Measurements from ENCODE around the gene APBA2.

APBA2 gene

DNA sequence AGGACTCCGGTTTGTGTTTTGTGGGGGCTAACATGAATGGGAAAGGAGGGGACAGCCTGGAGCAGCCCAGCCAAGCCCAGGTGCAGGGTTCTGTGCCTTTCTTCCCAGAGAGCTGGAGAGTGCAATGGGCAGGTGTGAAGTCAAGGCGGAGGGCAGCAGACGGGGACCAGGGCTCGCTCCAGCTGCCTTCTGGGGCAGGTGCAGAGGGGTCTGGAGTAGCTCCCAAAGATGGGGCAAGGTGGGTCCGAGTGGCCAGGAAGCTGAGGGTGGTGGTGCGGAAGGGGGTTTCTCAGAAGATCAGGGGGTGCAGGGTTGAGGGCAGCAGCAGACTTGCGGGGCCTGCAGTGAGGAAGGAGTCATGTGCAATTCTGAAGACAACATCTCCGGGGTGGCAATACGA is 225.0 kb downstream of the APBA2 start:
- no peak for DNase-seq

DNA sequence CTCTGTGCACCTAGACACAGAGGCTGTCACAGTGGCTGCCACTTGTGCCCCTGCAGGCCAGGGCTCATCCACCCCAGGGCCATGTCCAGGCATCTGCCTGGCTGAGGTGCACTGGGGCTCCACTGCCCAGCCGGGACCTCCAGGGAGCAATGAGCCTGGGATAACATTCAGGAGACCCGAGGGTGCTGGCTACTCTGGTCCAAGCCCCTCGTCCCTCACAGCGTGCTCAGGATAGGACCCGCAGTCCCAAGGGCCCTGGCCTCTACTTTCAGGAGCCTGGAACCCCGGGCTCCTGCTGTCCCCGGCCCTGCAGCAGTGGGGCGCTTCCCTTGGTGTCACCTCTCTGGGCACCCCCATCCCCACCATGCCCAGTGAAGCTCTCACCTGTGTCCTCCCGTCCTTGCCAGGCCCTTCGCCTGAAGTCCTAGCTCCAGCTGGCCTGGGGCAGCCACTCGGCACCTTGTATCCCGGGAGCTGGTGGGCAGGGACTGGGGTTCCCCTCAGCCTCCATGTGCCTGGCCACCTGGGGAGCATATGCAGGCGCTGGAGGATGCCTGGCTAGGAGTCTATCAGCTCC is 226.0 kb downstream of the APBA2 start:
- no peak for DNase-seq

DNA sequence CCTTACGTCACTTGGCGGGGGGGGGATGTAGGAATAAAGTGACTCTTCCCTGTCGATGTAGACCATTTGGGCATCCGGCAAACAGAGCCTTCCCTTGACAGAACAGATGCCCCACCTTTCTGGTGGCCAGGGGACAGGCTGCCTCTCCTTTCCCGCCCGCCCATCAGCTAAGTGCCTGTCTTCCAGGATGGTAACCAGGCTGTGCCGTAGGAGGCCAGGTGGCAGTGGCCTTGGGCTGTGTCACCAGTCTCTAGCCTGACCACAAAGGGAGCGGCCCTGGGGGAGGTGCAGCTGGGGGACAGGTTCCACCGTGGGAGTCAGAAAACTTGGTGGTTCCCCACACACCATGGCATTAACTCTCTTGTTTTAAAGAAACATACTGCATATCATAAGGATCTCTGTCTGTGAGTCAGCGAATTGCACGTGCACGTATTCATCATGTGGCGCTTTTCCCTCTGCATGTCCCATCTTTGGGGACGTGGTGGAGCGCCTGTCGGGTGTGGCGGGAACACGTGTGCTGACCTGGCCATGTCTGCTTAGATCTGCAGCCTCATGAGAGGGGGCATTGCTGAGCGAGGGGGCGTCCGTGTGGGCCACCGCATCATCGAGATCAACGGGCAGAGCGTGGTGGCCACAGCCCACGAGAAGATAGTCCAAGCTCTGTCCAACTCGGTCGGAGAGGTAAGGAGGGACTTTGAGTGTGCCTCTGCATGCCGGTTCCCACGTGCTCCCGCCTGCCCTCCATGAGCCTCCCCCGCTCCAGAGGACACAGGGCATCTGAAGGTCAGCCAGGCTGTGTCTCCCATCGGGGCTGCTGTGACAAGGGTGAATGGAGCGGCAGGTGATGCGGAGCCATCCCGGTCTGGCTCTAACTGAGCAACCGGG is 227.8 kb downstream of the APBA2 start:
- no peak for DNase-seq

DNA sequence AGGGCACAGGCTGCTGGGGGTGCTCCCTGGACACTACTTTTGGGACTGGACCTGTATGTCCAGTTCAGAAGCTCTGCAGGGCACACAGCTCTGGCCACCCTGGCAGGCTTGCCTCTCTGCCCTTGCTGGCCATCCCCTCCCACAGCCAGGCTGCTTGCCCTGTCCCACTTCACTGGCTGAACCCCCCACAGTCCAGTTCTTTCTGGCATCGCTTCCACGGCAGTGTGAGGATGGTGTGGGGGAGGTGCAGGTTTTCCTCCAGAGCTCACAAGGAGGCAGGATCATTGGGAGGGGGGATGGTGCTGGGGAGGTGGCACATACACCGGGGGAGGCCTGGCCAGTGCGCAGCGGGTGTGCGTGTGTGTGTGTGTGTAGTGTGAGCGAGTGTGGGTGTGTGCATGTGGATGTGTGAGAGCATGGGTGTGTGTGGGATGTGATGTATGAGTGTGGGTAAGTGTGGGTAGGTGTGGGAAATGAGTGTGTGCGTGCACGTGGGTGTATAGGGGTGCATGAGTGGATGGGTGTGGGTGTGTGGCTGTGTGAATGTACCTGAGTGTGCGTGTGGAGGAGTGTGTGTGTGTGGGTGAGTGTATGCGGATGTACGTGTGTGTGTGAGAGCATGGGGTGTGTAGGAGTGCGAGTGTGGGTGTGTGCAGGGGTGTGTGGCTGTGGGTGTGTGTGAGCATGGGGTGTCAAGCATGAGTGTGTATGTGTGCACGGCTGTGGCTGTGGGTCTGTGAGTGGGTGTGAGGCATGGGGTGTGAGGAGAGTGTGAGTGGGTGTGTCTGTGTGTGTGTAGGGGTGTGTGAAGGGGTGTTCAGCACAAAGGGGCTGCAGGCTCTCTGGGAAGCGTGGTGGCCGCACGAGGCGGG is 228.7 kb downstream of the APBA2 start:
- DNase-seq = no peak

DNA sequence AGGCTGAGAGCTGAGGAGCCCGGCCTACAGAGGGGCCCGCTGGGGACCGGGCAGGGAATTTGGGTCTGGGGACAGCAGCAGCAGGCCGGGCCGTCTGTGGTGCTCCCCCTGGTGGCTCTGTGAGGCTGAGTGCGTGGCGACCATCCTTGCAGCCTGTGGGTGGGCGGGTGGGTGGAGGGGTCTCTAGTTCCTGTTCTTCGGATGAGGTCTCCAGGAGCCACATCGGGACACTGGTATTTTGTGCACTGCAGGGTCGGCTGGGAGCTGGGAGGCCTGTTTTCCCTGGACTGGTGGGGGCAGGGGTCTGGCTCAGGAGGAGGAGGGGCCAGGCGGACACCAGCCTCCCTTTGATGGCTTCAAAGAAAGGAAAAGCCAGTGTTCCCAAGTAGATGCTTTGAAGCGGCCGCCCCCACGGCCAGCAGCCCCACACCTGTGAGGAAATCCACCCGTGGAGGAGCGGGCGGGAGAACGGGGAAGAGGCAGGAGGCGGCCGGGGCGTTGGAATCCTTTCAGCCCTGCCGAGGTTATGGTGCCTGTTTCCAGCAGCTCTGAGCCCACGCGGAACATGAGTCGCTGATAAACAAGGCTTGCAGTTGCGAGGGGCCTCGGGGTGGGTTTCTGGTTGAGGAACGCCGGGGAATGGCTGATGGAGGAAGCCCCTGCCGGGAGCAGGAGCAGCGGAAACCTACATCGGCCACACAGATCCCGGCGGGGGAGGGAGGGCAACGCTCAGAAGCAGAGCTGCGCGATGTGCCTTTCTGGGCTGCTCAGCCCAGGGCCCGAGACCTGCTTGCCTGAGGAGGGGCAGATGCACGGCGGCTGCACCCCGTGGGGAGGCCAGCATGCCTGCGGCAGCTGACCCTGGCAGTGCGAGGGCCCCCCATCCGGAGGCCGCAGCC is 229.6 kb downstream of the APBA2 start:
- DNase-seq = no peak

DNA sequence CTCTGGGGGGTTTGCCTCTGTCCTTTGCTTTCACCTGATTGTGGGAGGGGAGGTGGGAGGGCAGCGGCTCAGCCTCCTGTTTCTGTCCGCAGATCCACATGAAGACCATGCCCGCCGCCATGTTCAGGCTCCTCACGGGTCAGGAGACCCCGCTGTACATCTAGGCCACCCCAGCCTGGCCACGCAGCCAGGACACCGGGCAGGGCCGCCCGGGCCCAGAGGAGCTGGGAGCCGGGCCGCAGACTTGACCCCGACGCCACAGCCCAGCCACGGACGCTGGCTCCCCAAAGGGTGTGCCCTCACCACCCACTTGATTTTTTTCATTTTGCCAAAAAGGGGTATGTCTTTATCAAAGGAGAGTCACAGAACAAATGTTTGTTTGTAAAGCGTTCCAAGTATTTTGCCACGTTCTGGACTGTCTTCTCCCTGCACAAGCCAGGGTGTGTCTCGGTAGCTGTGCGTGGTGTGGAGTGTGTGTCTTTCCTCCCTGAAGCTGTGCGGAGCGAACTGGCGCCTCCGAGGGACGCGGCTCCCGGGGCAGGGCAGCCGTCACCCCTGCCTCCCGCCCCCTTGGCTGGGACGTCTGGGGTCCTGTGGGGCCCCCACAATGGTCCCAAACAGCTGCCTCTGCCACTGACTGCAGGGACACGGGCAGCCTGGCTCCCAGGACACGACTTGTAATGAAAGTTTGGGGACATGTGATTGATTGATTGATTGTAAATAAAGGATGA is 231.4 kb downstream of the APBA2 start:
- DNase-seq = no peak

DNA sequence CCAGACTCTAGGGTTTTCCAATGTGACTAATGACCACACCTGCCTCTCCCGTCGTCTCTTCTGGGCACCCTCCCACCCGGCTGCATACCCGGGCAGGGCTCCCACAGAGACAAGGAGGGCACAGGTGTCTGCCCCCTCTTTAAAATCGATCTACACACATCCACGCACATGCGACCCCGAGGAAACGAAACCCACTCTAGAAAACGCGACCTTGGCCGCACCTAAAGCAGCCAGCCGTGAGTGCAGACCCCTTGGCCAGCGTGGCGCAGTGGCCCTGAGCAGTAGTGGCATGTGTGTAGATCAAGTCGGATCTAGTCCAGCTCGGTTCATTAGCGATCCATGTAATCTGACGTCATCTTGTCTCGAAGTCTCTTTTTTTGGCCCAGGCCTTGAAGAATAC is 232.0 kb downstream of the APBA2 start:
- DNase-seq = no peak

DNA sequence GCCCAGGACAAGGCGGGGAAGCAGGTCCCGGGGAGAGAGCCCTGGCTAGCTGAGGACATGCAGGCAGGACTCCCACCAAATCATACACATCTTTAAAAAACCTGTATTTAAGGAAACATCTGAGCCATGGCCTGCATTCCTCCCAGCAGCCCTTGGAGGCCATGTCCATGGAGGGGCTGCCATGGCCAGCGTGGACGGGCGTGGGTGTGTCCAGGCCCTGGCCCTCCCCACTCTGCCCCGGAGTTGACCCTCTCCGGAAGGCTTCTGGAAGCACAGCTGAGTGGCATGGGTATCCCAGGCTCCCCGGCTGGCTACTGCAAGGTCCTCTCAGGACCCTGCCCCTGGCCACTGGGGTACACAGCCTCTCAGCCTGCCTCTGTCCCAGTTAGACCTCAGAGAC is 234.1 kb downstream of the APBA2 start:
- DNase-seq = no peak

DNA sequence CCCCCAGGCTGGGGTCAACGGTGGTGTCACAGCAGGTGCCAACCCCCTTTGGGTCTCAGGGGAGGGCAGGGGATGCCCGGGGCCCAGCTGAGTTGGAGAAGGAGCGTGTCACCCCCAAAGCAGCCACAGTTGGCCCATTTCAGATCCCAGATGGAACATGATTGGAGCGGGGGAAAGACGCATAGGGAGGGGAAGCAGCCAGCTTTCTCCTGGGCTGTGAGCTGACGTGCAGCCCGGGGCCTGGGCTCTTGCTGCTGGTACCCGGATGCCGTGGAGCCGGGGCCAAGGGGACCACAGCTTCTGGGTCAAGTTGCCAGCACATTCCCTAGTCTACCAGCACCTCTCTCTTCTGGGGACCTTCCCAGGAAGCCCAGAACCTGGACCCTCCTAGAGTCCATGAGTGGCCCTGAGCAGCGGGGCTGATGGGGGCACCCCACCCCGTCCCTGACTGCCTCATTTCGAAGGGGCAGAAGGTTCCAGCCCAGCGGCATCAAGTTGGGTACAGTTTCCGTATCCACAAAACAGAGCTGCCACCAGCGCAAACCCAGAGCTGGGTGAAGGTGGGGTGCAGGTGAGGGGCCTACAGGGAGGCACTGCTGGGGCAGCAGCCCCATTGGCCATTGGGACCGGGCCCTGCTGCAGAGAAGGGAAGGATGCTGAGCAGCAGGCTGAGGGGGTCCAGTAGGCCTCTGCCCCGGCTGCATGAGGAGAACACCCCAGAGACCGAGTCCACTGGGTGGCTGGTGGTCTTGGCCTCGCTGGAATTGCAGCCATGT is 235.0 kb downstream of the APBA2 start:
- DNase-seq = no peak

DNA sequence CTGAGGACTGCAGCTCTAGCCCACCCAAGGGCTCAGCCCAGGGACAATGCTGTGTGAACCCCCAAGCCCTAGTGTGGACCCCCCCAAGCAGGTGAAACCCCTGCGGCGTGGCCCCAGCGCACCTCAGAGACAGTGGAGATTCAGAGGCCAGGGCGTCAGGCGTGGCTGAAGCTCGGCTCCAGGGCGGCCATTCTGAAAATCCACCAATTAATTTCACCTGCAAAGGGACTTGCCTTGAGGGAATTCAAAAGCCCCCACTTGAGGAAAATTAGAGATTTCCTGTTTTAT is 235.5 kb downstream of the APBA2 start:
- no peak for DNase-seq

DNA sequence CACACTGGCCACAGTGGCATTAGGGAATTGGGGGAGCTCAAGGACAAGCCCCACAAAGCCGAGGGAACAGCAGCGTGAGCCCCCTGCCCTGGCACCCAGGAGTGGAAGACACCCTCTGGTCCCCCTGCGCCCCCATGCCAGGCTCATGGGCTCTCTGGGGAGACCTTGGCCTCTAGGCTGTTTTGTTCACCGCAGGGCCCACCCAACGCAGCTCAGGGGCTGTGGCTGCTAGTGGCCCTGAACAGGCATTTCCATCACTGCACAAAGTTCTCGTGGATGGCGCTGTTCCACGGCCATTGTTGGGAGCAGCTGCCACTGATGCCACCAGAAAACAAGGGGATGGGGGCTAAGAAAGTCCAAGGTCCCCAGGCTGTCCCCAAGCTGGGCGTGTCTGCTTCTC is 236.1 kb downstream of the APBA2 start:
- no peak for DNase-seq

DNA sequence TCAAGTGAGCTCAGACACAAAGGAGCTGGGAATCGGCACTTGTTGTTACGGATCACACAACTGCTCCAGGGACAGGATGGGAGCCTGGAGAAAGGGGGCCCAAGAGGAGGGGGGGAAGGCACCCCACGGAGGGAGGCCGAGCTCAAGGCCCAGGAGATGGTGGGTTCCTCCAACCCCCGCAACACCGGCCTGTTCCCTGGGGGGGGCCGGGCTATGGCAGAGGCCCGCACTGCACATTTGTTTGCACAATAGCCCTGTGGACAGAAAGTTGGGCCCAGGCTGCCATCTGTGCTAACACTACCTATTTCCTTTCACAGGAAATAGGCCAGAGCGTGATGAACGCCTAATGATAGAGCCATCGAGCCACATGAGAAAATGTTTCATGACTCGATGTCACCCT is 236.7 kb downstream of the APBA2 start:
- DNase-seq = no peak

DNA sequence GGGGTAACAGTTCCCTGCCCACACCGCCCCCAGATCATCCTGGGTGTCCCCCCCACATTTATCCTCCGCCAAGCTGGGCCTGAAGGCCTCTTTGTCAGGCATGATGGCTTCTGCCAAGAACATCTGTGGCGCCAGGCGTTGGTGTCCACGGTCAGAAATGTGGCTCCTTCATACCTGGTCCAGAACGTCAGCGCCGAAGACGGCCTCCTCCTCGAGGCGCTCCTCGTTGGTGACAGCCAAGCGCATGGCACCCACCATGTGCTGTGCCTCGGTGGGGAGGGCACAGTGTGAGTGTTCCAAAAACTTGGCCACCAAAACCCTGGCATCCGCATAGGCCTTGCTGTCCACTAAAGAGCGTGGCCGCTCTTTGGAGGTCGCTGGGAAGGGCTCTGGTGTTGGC is 237.4 kb downstream of the APBA2 start:
- DNase-seq = no peak

DNA sequence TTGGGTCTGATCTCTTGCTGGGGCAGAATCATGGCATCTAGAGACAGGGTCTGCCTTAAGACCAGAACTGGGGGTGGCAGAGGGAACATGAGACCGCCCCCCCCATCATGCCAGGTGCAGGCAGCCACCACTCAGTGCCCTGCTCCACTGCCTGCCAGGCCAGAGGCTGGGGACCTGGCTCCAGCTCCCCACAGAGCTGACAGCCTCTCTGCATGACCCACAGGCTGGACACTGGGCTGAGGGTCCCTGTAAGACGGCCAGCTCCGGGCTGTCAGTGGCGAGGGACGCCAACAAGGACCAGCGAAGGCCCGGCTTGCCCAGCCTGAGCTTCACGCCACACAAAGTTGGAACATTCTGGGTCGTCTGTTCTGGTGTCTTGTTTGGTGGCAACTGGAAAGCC is 238.2 kb downstream of the APBA2 start:
- no peak for DNase-seq

DNA sequence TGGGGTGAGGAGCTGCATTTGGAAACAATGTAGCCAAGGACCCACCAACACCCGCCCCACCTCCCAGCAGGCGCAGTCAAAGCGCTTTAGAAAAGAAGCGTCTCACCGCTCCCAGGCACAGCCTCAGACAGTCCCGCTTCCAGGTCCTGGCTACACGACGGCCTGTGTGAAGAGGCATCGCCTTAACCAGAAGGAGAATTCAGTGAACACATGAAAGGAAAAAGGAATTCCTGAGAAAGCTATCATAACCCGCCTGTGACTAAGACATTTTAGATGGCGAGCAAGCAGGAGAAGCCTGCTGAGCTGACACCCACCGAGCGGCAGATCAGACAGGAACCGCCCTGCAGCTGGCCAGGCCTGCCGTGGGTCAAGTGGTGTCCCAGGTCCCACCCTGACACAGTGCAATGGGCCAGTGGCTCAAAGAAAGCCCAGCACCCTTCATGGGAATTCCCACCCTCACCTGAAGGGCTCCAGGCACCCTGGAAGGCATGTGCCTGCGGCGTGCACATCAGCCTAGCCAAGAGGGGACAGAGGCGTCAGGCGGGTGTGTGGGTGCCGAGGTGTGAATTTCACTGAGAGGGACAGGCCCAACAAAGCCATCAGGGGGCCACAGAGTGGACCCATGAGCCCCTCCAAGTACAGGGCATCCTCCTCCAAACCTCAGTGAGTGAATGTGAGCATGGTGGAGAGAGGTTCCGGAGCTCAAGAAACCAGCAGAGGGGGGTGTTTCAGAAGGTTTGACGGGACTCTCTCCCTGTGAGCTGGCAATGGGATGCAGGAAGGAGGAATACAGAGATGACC is 239.0 kb downstream of the APBA2 start:
- DNase-seq = no peak

DNA sequence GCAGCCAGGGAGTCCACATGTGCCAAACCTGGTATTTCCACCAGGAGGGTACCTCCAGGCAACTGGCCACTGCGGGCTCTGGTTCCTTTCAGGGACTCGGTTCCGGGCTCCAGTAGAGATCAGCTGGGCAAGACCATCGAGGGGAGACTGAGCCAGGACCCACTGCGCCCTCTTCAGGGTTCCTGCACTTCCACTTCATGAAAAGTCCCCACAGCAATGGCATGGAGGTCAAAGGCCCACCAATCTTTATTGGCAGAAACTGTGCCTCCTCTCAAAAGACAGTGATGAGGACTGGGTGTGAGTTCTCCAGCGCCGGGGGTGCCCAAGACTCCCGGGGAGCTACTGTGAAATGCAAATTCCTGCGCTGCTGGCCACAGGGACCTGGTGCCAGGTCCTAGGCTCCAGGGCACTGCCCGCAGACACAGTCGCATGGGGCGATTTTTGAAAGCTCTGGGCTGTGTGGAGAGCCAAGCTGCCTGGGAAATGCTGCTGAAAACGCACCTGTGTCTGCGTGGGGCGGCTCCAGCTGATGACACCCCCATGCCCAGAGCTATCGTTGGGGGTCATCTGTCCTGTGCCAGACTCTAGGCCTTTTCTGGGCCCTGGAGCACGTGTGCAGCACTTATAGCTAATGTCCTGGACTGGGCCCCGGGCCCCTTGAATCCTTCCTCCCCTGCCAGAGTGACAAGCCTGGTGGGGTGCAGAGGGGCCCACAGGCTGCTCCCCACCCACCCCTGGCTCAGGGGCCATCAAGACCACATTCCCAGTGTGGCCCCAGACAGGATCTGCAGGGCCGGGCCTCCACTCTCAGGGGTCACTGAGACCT is 239.8 kb downstream of the APBA2 start:
- no peak for DNase-seq

DNA sequence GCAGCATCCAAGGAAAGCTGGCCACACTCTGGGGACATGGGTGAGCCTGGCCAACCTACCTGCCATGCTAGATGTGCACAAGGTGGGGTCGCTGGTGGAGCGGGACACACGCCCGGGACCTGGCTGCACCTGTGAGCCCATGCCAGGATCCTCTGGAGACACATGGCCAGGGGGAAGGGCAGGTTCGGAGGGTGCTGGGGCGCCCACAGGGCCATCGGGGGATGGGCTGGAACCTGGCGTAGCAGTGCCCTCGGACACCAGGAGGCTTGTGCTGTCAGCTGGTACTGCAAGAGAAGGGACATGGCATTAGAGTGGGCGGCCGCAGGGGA is 240.4 kb downstream of the APBA2 start:
- no peak for DNase-seq

DNA sequence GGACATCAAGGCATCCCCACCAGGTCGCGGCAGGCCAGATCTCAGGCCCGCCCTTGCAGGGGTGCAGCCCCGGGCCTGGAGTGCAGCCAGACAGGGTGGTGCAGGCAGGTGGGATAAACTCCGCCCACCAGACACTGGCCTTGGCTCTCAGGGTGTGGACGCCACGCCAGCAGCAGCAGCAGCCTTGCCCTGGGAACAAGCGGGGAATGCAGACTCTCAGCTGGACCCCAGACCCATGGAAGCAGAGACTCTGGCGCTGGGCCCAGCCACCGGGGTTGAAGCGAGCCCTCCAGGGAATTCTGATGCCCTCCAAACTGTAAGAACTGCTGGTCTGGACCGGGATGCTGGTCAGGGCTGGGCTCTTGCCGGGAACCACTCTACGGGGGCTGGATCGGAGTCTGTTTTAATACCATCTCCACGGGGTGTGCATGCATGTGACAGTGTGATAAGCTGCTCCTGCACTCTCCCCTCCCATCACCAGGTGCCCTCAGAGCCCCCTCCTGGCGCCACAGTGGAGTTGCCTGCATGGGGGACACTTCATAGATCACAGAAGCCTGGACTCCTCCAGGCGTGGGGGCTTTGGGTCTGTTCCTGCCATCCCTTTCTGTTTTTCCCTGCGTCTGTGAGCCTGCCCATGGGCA is 241.2 kb downstream of the APBA2 start:
- DNase-seq = peak; percentile 23
